Caco-2 (cell line): ENCODE results near the gene MYCBP2. TPM values are rescaled to one million over a fixed set of nuclear protein-coding genes. Genes with fewer than 3 reads are reported as not detected.

Source experiments
- BruUV-seq: library from RNA; stranded (reverse); fragments of 400-500 nt; replicated peaks from 2 replicates; lab custom pipeline; 2021; lab: Mats Ljungman, UMichigan
- CTCF ChIA-PET: fragments of 300-600 bp; sonication (Branson Sonifier 250); formaldehyde crosslinking; loops from one replicate; lab custom pipeline; 2022; ENCODE audit warnings: antibody characterized with exemption; lab: Charles Lee
- POLR2A ChIA-PET: fragments of 300-600 bp; sonication (Branson Sonifier 250); formaldehyde crosslinking; loops from one replicate; lab custom pipeline; 2022; ENCODE audit warnings: antibody characterized with exemption; lab: Charles Lee
- DNase-seq, 2 experiments: peaks; one replicate each; pipeline versions ENCODE4 v3.0.0 to v3.0.0-alpha.2; 2020 to 2022
- H3K27me3 ChIP-seq: replicated peaks from 2 replicates; pipeline ENCODE4 v1.6.0; 2011; ENCODE audit warnings: low read length; ENCODE audit not compliant: control insufficient read depth, insufficient read depth
- H3K36me3 ChIP-seq: 2 replicates; pipeline ENCODE4 v1.5.1; 2011; ENCODE audit warnings: low read length; ENCODE audit not compliant: control insufficient read depth, insufficient read depth
- H3K4me1 ChIP-seq: fragments of 250-450 bp; sonication (Bioruptor Pico); 2 replicates; pipeline ENCODE4 v1.5.1; 2020; ENCODE audit warnings: mild to moderate bottlenecking
- H3K4me3 ChIP-seq: 2 replicates; pipeline ENCODE4 v1.5.1; 2011; ENCODE audit warnings: low read depth, mild to moderate bottlenecking, control low read depth, low read length
- H3K9me3 ChIP-seq: fragments of 250-450 bp; sonication (Bioruptor Pico); 2 replicates; pipeline ENCODE4 v1.5.1; 2020; ENCODE audit warnings: mild to moderate bottlenecking, moderate library complexity
- H3K27ac Mint-ChIP-seq: one replicate; pipeline ENCODE4 v1.8.0; 2022; ENCODE audit warnings: mixed read lengths; ENCODE audit not compliant: unreplicated experiment
- H3K27me3 Mint-ChIP-seq: one replicate; pipeline ENCODE4 v1.8.0; 2022; ENCODE audit warnings: mixed read lengths; ENCODE audit not compliant: insufficient read depth, unreplicated experiment
- H3K36me3 Mint-ChIP-seq: one replicate; pipeline ENCODE4 v1.8.0; 2022; ENCODE audit warnings: mild to moderate bottlenecking, mixed read lengths; ENCODE audit not compliant: insufficient read depth, unreplicated experiment
- H3K4me1 Mint-ChIP-seq: one replicate; pipeline ENCODE4 v1.8.0; 2022; ENCODE audit warnings: low read depth, mixed read lengths; ENCODE audit not compliant: unreplicated experiment
- H3K4me3 Mint-ChIP-seq: one replicate; pipeline ENCODE4 v1.8.0; 2022; ENCODE audit warnings: mild to moderate bottlenecking, moderate library complexity, mixed read lengths; ENCODE audit not compliant: unreplicated experiment
- H3K9me3 Mint-ChIP-seq: one replicate; pipeline ENCODE4 v1.8.0; 2022; ENCODE audit warnings: mixed read lengths; ENCODE audit not compliant: unreplicated experiment
- intact Hi-C: fragments of 100-400 bp; cut with micrococcal nuclease; formaldehyde crosslinking; loops from one replicate; pipeline ENCODE4 v1.10.0; 2022; ENCODE audit not compliant: unreplicated experiment
- total RNA-seq: library from RNA; stranded (reverse); gene quantifications from 2 replicates; pipeline ENCODE4 v1.2.3, GENCODE V29; 2022
- TF ChIP-seq, protein P1 (sequence below), 2 experiments: fragments of 200-600 bp in 1 of 2; IDR thresholded peaks; 1 replicate in 1 of 2; 2 replicates in 1 of 2; pipeline versions ENCODE4 v1.5.1 to v1.8.0; 2011 to 2022; ENCODE audit warnings: antibody characterized with exemption in 1 of 2, control low read depth in 1 of 2, inconsistent platforms in 1 of 2, low read depth in 1 of 2, low read length in 1 of 2, mild to moderate bottlenecking in 1 of 2, moderate library complexity in 1 of 2; ENCODE audit not compliant: insufficient read depth in 1 of 2, severe bottlenecking in 1 of 2, unreplicated experiment in 1 of 2

The MYCBP2 gene
- total RNA-seq, 1 experiment from 2014 or later = 41.3 TPM

DNA sequence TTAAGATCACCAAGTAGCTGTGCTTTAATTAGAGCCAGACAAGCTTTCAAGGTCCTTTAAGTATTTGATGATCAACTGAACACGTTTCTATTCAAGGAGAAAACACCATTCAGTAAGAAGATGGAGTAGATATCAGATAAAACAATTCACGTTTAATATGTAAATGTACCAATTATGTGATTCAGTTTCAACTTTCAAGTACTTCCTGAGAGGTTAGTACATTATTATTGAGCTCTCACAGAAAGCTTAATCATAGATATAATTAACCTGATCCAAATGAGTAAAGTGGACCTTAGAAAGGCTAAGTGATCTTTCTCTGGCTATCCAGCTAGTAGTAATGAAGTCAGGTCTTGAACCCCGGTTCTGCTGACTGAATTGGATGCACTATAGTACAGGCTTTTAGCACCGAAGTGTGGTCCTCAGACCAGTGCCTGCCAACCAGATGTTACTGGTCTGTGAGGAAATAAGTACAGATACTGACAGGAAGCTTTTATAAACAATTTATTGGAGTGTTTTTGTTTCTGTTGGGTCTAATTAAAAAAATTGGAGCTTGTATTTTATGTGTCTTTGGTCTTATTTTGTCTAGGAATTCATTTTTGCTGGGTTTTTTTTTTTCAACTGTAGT is 324.8 kb downstream of the MYCBP2 start:
- Histone ChIP-seq H3K4me3 (no peak overlapping the region), H3K4me1 (no peaks in the 10 kb centered on the region), H3K27me3 (no peaks in the 10 kb centered on the region), H3K9me3 (no peaks in the 10 kb centered on the region), H3K36me3 (no peaks in the 10 kb centered on the region; the same call in none of the 2 replicates)
- Mint-ChIP-seq H3K27ac (no peak overlapping the region), H3K4me3 (no peak overlapping the region), H3K27me3 (no peaks in the 10 kb centered on the region), H3K4me1 (no peaks in the 10 kb centered on the region), H3K9me3 (no peaks in the 10 kb centered on the region), H3K36me3 (peaks cover 49% of the 10 kb centered on the region)
- no TSS peak for BruUV-seq
- no peak for DNase-seq
- intact Hi-C loops = no loop called here
- ChIA-PET POLR2A (no interaction called here), CTCF (no interaction called here)
- TF ChIP-seq, protein P1, sequence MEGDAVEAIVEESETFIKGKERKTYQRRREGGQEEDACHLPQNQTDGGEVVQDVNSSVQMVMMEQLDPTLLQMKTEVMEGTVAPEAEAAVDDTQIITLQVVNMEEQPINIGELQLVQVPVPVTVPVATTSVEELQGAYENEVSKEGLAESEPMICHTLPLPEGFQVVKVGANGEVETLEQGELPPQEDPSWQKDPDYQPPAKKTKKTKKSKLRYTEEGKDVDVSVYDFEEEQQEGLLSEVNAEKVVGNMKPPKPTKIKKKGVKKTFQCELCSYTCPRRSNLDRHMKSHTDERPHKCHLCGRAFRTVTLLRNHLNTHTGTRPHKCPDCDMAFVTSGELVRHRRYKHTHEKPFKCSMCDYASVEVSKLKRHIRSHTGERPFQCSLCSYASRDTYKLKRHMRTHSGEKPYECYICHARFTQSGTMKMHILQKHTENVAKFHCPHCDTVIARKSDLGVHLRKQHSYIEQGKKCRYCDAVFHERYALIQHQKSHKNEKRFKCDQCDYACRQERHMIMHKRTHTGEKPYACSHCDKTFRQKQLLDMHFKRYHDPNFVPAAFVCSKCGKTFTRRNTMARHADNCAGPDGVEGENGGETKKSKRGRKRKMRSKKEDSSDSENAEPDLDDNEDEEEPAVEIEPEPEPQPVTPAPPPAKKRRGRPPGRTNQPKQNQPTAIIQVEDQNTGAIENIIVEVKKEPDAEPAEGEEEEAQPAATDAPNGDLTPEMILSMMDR (IDR thresholded peaks at IDR 0.05; ENCODE audit: insufficient read depth in 1 of 2, low read depth in 1 of 2, low read length in 1 of 2, severe bottlenecking in 1 of 2, unreplicated experiment in 1 of 2) = no peak

DNA sequence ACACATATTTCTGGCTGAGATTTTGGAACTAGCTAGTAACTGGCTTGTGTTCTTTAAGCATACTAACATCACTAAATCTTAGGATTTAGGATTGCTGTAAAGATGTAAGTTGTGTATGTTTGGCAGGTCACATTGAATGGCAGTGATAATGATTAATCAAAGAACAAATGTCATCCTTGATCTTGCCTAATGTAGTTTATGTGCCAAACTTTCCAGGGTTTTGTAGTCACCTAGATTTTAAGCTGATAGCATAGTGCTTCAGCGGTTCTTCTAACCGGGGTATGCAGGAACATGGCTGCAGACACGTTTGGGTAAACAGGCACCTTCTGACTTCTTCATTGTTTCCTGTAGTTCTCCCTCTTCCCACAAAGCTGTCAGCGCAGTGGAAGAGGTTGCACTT is 325.4 kb downstream of the MYCBP2 start:
- Histone ChIP-seq H3K4me1 (no peaks in the 10 kb centered on the region), H3K36me3 (no peaks in the 10 kb centered on the region; the same call in none of the 2 replicates), H3K9me3 (no peaks in the 10 kb centered on the region), H3K4me3 (no peak overlapping the region), H3K27me3 (no peaks in the 10 kb centered on the region)
- ChIA-PET CTCF (no interaction called here), POLR2A (no interaction called here)
- H3K27me3 Mint-ChIP-seq = no peaks in the 10 kb centered on the region
- no peaks in the 10 kb centered on the region for H3K9me3 Mint-ChIP-seq
- BruUV-seq = no TSS peak
- no peaks in the 10 kb centered on the region for H3K4me1 Mint-ChIP-seq
- TF ChIP-seq, protein P1 (IDR thresholded peaks at IDR 0.05; ENCODE audit: insufficient read depth in 1 of 2, low read depth in 1 of 2, low read length in 1 of 2, severe bottlenecking in 1 of 2, unreplicated experiment in 1 of 2) = no peak
- peaks cover 52% of the 10 kb centered on the region for H3K36me3 Mint-ChIP-seq
- intact Hi-C loops = no loop called here
- no peak for DNase-seq
- no peak overlapping the region for H3K27ac Mint-ChIP-seq
- H3K4me3 Mint-ChIP-seq = no peak overlapping the region

DNA sequence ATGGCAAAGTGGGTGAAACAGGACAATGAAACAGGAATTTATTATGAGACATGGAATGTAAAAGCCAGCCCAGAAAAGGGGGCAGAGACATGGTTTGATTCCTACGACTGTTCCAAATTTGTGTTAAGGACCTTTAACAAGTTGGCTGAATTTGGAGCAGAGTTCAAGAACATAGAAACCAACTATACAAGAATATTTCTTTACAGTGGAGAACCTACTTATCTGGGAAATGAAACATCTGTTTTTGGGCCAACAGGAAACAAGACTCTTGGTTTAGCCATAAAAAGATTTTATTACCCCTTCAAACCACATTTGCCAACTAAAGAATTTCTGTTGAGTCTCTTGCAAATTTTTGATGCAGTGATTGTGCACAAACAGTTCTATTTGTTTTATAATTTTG is 326.4 kb downstream of the MYCBP2 start:
- Mint-ChIP-seq H3K36me3 (peaks cover 58% of the 10 kb centered on the region), H3K4me3 (no peak overlapping the region), H3K27ac (no peak overlapping the region), H3K4me1 (no peaks in the 10 kb centered on the region), H3K9me3 (no peaks in the 10 kb centered on the region), H3K27me3 (no peaks in the 10 kb centered on the region)
- Histone ChIP-seq H3K36me3 (no peaks in the 10 kb centered on the region; the same call in none of the 2 replicates), H3K4me3 (no peak overlapping the region), H3K9me3 (no peaks in the 10 kb centered on the region), H3K4me1 (no peaks in the 10 kb centered on the region), H3K27me3 (no peaks in the 10 kb centered on the region)
- intact Hi-C loops = no loop called here
- no peak for DNase-seq
- no TSS peak for BruUV-seq
- TF ChIP-seq, protein P1 (IDR thresholded peaks at IDR 0.05; ENCODE audit: insufficient read depth in 1 of 2, low read depth in 1 of 2, low read length in 1 of 2, severe bottlenecking in 1 of 2, unreplicated experiment in 1 of 2) = no peak
- ChIA-PET POLR2A (no interaction called here), CTCF (no interaction called here)

Other genes with a start within 250 kb of the MYCBP2 start
- 2.8 and 3.5 TPM in 2 replicates for gene SCEL, start 208.6 kb upstream of the MYCBP2 start, total RNA-seq